DMS153 treated with DMSO at 0.1 percent for 48 hours (cell line): Measurements from ENCODE around the gene RAD51B.

ENCODE experiments used
- DNase-seq: peaks from one replicate; lab custom pipeline; 2025; ENCODE audit not compliant: unreplicated experiment; lab: John Stamatoyannopoulos, UW

Gene RAD51B

GRCh38 chr14:68141281-68142088, 321.9 kb downstream of the RAD51B start:
- no peak for DNase-seq

- no peak for DNase-seq
Observed at GRCh38 chr14:68143341-68143841, 323.8 kb downstream of the RAD51B start.

- DNase-seq, result no peak
Observed at GRCh38 chr14:68144051-68144681, 324.6 kb downstream of the RAD51B start.

GRCh38 chr14:68145036-68145435, 325.5 kb downstream of the RAD51B start:
- no peak for DNase-seq

- no peak for DNase-seq
Observed at GRCh38 chr14:68145539-68145938, 326.0 kb downstream of the RAD51B start.

- no peak for DNase-seq
Observed at GRCh38 chr14:68146818-68147217, 327.2 kb downstream of the RAD51B start.

GRCh38 chr14:68147303-68147702, 327.7 kb downstream of the RAD51B start:
- DNase-seq, result no peak

- no peak for DNase-seq
Observed at GRCh38 chr14:68148276-68148675, 328.7 kb downstream of the RAD51B start.

GRCh38 chr14:68148763-68149162, 329.2 kb downstream of the RAD51B start:
- DNase-seq, result no peak

GRCh38 chr14:68153275-68153674, 333.7 kb downstream of the RAD51B start:
- no peak for DNase-seq

GRCh38 chr14:68154275-68154674, 334.7 kb downstream of the RAD51B start:
- DNase-seq, result no peak

GRCh38 chr14:68157971-68158371, 338.4 kb downstream of the RAD51B start:
- DNase-seq, result no peak

GRCh38 chr14:68158640-68159039, 339.1 kb downstream of the RAD51B start:
- DNase-seq, result no peak

GRCh38 chr14:68159701-68160633, 340.4 kb downstream of the RAD51B start:
- DNase-seq, result no peak

- no peak for DNase-seq
Observed at GRCh38 chr14:68160779-68161546, 341.4 kb downstream of the RAD51B start.

GRCh38 chr14:68162887-68163286, 343.3 kb downstream of the RAD51B start:
- no peak for DNase-seq

- DNase-seq, result no peak
Observed at GRCh38 chr14:68164711-68165113, 345.1 kb downstream of the RAD51B start.

GRCh38 chr14:68165274-68165843, 345.8 kb downstream of the RAD51B start:
- no peak for DNase-seq

GRCh38 chr14:68166731-68167382, 347.3 kb downstream of the RAD51B start:
- no peak for DNase-seq
